Sigmoid colon (tissue), 7 donors: Measurements from ENCODE around the gene CNTN2. TPM values are rescaled to one million over a fixed set of nuclear protein-coding genes. Genes with fewer than 3 reads are reported as not detected.

Source experiments
- DNase-seq: peaks from one replicate; pipeline ENCODE4 v3.0.0-alpha.2; 2019
- H3K27ac ChIP-seq, 4 donors: fragments of 200-600 bp; sonication (generic); one replicate each; pipeline ENCODE4 v1.5.1; 2016 to 2019; ENCODE audit warnings: mild to moderate bottlenecking in 1 of 4
- H3K27me3 ChIP-seq, 3 donors: fragments of 200-600 bp; sonication (generic); one replicate each; pipeline ENCODE4 v1.5.1; 2019; ENCODE audit warnings: mild to moderate bottlenecking in 1 of 3
- H3K36me3 ChIP-seq, 4 donors: fragments of 200-600 bp; sonication (generic); one replicate each; pipeline ENCODE4 v1.5.1; 2016 to 2019
- H3K4me1 ChIP-seq, 4 donors: fragments of 200-600 bp; sonication (generic); one replicate each; pipeline ENCODE4 v1.5.1; 2017 to 2019
- H3K4me3 ChIP-seq, 4 donors: fragments of 200-600 bp; sonication (generic); one replicate each; pipeline ENCODE4 v1.5.1; 2017 to 2019; ENCODE audit warnings: mild to moderate bottlenecking in 2 of 4, moderate library complexity in 1 of 4
- H3K9me3 ChIP-seq, 4 donors: fragments of 200-600 bp in 3 of 4; sonication (generic) in 3 of 4; one replicate each; pipeline versions ENCODE4 v1.5.1 to v1.6.1; 2013 to 2019
- CTCF ChIP-seq, 4 experiments: fragments of 450-650 bp in 3 of 4; fragments of 200-600 bp in 1 of 4; IDR thresholded peaks; one replicate each; pipeline ENCODE4 v1.5.1; 2016 to 2019; ENCODE audit warnings: antibody characterized with exemption in 4 of 4, mild to moderate bottlenecking in 3 of 4, moderate library complexity in 2 of 4
- EP300 ChIP-seq, 4 donors: sonication (generic); formaldehyde crosslinking; IDR thresholded peaks; one replicate each; pipeline ENCODE4 v1.6.1; 2017; ENCODE audit warnings: antibody characterized with exemption in 4 of 4
- POLR2A ChIP-seq, 2 donors: fragments of 450-650 bp; IDR thresholded peaks; one replicate each; pipeline ENCODE4 v1.6.1; 2016; ENCODE audit warnings: antibody characterized with exemption in 2 of 2, mild to moderate bottlenecking in 2 of 2, moderate library complexity in 2 of 2
- POLR2AphosphoS5 ChIP-seq, 4 donors: sonication (generic); formaldehyde crosslinking; IDR thresholded peaks; one replicate each; pipeline ENCODE4 v1.6.1; 2017; ENCODE audit warnings: antibody characterized with exemption in 4 of 4
- WGBS, 2 donors: extraction: QIAGEN DNeasy Blood & Tissue Kit; methylation state at CpG; one replicate each; pipeline ENCODE4 v1.1.7; 2013; 5-methylcytosine and 5-hydroxymethylcytosine counted together
- intact Hi-C: fragments of 100-400 bp; cut with DNase I; formaldehyde crosslinking; loops from one replicate; pipeline ENCODE4 v1.15.1; 2023
- polyA plus RNA-seq, 3 donors: library from polyadenylated mRNA; stranded (reverse); fragments of 200-250 nt; gene quantifications; one replicate each; pipeline ENCODE4 v1.2.3, GENCODE V29; 2013
- total RNA-seq, 4 donors: library from RNA; depleted of rRNA; stranded (reverse); fragments of >200 nt; gene quantifications; one replicate each; pipeline ENCODE4 v1.1.0, GENCODE V29; 2016
- donor health status: healthy with polysubstance abuse.
- donor health status: Bipolar disorder and iron deficiency.
- donor health status: healthy.

CNTN2 gene
- total and polyA plus RNA-seq, 7 donors, result 0.46 to 4.4 (median 2.2) TPM; not detected in 1

- H3K27me3 ChIP-seq, result no peaks in the 10 kb centered on the region
- H3K36me3 ChIP-seq, result no peaks in the 10 kb centered on the region
- intact Hi-C loops, result no loop called here
- H3K9me3 ChIP-seq, result no peaks in the 10 kb centered on the region
- WGBS, 2 donors, result 82 to 87% methylated on average over 42 of the region's 42 CpGs
- no peak overlapping the region for H3K27ac ChIP-seq
- DNase-seq, result peak; percentile 62
- H3K4me1 ChIP-seq, result peaks cover 0 to 8% (median 2%) of the 10 kb centered on the region in 4 donors
- TF ChIP-seq EP300 (IDR thresholded peaks at IDR 0.05) (no peak), POLR2A (IDR thresholded peaks at IDR 0.05) (no peak), CTCF (IDR thresholded peaks at IDR 0.05) (no peak), POLR2AphosphoS5 (IDR thresholded peaks at IDR 0.05) (no peak)
- no peak overlapping the region for H3K4me3 ChIP-seq
Observed at GRCh38 chr1:205069371-205070125, 26.5 kb downstream of the CNTN2 start.

GRCh38 chr1:205071028-205071409 lies 28.0 kb downstream of the CNTN2 start:
- Histone ChIP-seq H3K9me3 (no peaks in the 10 kb centered on the region), H3K4me1 (peaks cover 0 to 8% (median 2%) of the 10 kb centered on the region in 4 donors), H3K4me3 (no peak overlapping the region), H3K27me3 (no peaks in the 10 kb centered on the region), H3K27ac (no peak overlapping the region), H3K36me3 (no peaks in the 10 kb centered on the region)
- TF ChIP-seq POLR2A (IDR thresholded peaks at IDR 0.05) (no peak), CTCF (IDR thresholded peaks at IDR 0.05) (no peak)
- WGBS, 2 donors, result 91 to 94% methylated on average over 2 of the region's 2 CpGs
- intact Hi-C loops, result no loop called here
- DNase-seq, result no peak

GRCh38 chr1:205071801-205072200 lies 28.8 kb downstream of the CNTN2 start:
- no peaks in the 10 kb centered on the region for H3K9me3 ChIP-seq
- no peak overlapping the region for H3K27ac ChIP-seq
- TF ChIP-seq CTCF (IDR thresholded peaks at IDR 0.05) (no peak), POLR2AphosphoS5 (IDR thresholded peaks at IDR 0.05) (no peak), EP300 (IDR thresholded peaks at IDR 0.05) (no peak), POLR2A (IDR thresholded peaks at IDR 0.05) (no peak)
- H3K27me3 ChIP-seq, result no peaks in the 10 kb centered on the region
- no peak for DNase-seq
- WGBS, 2 donors, result 87 to 89% methylated on average over 12 of the region's 12 CpGs
- H3K4me3 ChIP-seq, result no peak overlapping the region
- H3K4me1 ChIP-seq, result peaks cover 0 to 8% (median 2%) of the 10 kb centered on the region in 4 donors
- intact Hi-C loops, result no loop called here
- H3K36me3 ChIP-seq, result no peaks in the 10 kb centered on the region

GRCh38 chr1:205072286-205072685 lies 29.3 kb downstream of the CNTN2 start:
- WGBS, 2 donors, result 89 to 90% methylated on average over 9 of the region's 9 CpGs
- no peak overlapping the region for H3K27ac ChIP-seq
- intact Hi-C loops, result no loop called here
- no peaks in the 10 kb centered on the region for H3K27me3 ChIP-seq
- H3K4me1 ChIP-seq, result peaks cover 0 to 8% (median 2%) of the 10 kb centered on the region in 4 donors
- no peaks in the 10 kb centered on the region for H3K9me3 ChIP-seq
- no peak for TF ChIP-seq CTCF (IDR thresholded peaks at IDR 0.05)
- TF ChIP-seq EP300 (IDR thresholded peaks at IDR 0.05), result no peak
- no peak for TF ChIP-seq POLR2A (IDR thresholded peaks at IDR 0.05)
- TF ChIP-seq POLR2AphosphoS5 (IDR thresholded peaks at IDR 0.05), result no peak
- DNase-seq, result no peak
- H3K36me3 ChIP-seq, result no peaks in the 10 kb centered on the region
- H3K4me3 ChIP-seq, result no peak overlapping the region

- Histone ChIP-seq H3K4me3 (no peak overlapping the region), H3K9me3 (no peaks in the 10 kb centered on the region), H3K4me1 (peaks cover 0 to 8% (median 2%) of the 10 kb centered on the region in 4 donors), H3K36me3 (no peaks in the 10 kb centered on the region), H3K27ac (no peak overlapping the region), H3K27me3 (no peaks in the 10 kb centered on the region)
- no peak for DNase-seq
- intact Hi-C loops, result no loop called here
- no peak for TF ChIP-seq POLR2AphosphoS5 (IDR thresholded peaks at IDR 0.05)
- no peak for TF ChIP-seq EP300 (IDR thresholded peaks at IDR 0.05)
- TF ChIP-seq CTCF (IDR thresholded peaks at IDR 0.05), result no peak
- 87 to 88% methylated on average over 8 of the region's 8 CpGs for WGBS, 2 donors
Observed at GRCh38 chr1:205072881-205073280, 29.9 kb downstream of the CNTN2 start.
